Measurements from ENCODE around the gene TCF21. TPM values are rescaled to one million over a fixed set of nuclear protein-coding genes. Genes with fewer than 3 reads are reported as not detected.

TCF21 gene
- total RNA-seq, 1 donor from 2014 or later = 0.52 TPM

- DNase-seq (ENCODE audit: low read depth) (no peak), FAIRE-seq (no peak)
- H3K9ac ChIP-seq (ENCODE audit: low read length) = no peak overlapping the region
- Mint-ChIP-seq H3K36me3 (ENCODE audit: low read depth, unreplicated experiment) (no peaks in the 10 kb centered on the region), H3K4me3 (ENCODE audit: unreplicated experiment) (no peak overlapping the region), H3K9me3 (ENCODE audit: unreplicated experiment) (peaks cover 2% of the 10 kb centered on the region), H3K27ac (ENCODE audit: unreplicated experiment) (no peak overlapping the region), H3K27me3 (ENCODE audit: low read depth, unreplicated experiment) (peaks cover 5% of the 10 kb centered on the region), H3K4me1 (ENCODE audit: low read depth, unreplicated experiment) (no peaks in the 10 kb centered on the region)
- H3K9me3 ChIP-seq (ENCODE audit: insufficient read depth, low read depth, low read length) = no peaks in the 10 kb centered on the region
- no peak overlapping the region for H2AFZ ChIP-seq (ENCODE audit: low read depth, low read length)
- TF ChIP-seq EZH2 (IDR thresholded peaks at IDR 0.05; ENCODE audit: insufficient read depth, low read length) = no peak
- no peak for TF ChIP-seq CTCF (IDR thresholded peaks at IDR 0.05; ENCODE audit: insufficient read depth, low read depth, low read length)
- no peaks in the 10 kb centered on the region for H3K4me1 ChIP-seq (ENCODE audit: insufficient read depth, low read length)
- no peak overlapping the region for H3K4me2 ChIP-seq (ENCODE audit: low read length)
- H3K27me3 ChIP-seq (ENCODE audit: insufficient read depth, low read length) = peaks cover 7% of the 10 kb centered on the region
- no peaks in the 10 kb centered on the region for H3K36me3 ChIP-seq (ENCODE audit: insufficient read depth, low read length)
- H3K4me3 ChIP-seq (ENCODE audit: insufficient read depth, low read depth, low read length) = no peak overlapping the region
- H4K20me1 ChIP-seq (ENCODE audit: insufficient read depth, low read length) = no peaks in the 10 kb centered on the region
- H3K27ac ChIP-seq (ENCODE audit: low read depth, low read length) = no peak overlapping the region
- no peaks in the 10 kb centered on the region for H3K79me2 ChIP-seq (ENCODE audit: insufficient read depth, low read length)
These were observed 11.8 kb upstream of the TCF21 start for GRCh38 chr6:133877116-133877515.

GRCh38 chr6:133880006-133880405 is 8.9 kb upstream of the TCF21 start:
- H4K20me1 ChIP-seq (ENCODE audit: insufficient read depth, low read length) = no peaks in the 10 kb centered on the region
- H3K4me2 ChIP-seq (ENCODE audit: low read length) = no peak overlapping the region
- H3K27me3 ChIP-seq (ENCODE audit: insufficient read depth, low read length) = peaks cover 16% of the 10 kb centered on the region
- no peaks in the 10 kb centered on the region for H3K4me1 ChIP-seq (ENCODE audit: insufficient read depth, low read length)
- Mint-ChIP-seq H3K27ac (ENCODE audit: unreplicated experiment) (no peak overlapping the region), H3K9me3 (ENCODE audit: unreplicated experiment) (peaks cover 2% of the 10 kb centered on the region), H3K36me3 (ENCODE audit: low read depth, unreplicated experiment) (no peaks in the 10 kb centered on the region), H3K4me1 (ENCODE audit: low read depth, unreplicated experiment) (no peaks in the 10 kb centered on the region), H3K4me3 (ENCODE audit: unreplicated experiment) (no peak overlapping the region), H3K27me3 (ENCODE audit: low read depth, unreplicated experiment) (peaks cover 16% of the 10 kb centered on the region)
- no peak overlapping the region for H3K4me3 ChIP-seq (ENCODE audit: insufficient read depth, low read depth, low read length)
- no peaks in the 10 kb centered on the region for H3K9me3 ChIP-seq (ENCODE audit: insufficient read depth, low read depth, low read length)
- no peak overlapping the region for H3K27ac ChIP-seq (ENCODE audit: low read depth, low read length)
- FAIRE-seq = no peak
- H3K36me3 ChIP-seq (ENCODE audit: insufficient read depth, low read length) = no peaks in the 10 kb centered on the region
- TF ChIP-seq EZH2 (IDR thresholded peaks at IDR 0.05; ENCODE audit: insufficient read depth, low read length) (no peak), CTCF (IDR thresholded peaks at IDR 0.05; ENCODE audit: insufficient read depth, low read depth, low read length) (no peak)
- no peak for DNase-seq (ENCODE audit: low read depth)
- H3K9ac ChIP-seq (ENCODE audit: low read length) = no peak overlapping the region
- H2AFZ ChIP-seq (ENCODE audit: low read depth, low read length) = no peak overlapping the region
- H3K79me2 ChIP-seq (ENCODE audit: insufficient read depth, low read length) = no peaks in the 10 kb centered on the region

- H2AFZ ChIP-seq (ENCODE audit: low read depth, low read length) = no peak overlapping the region
- TF ChIP-seq CTCF (IDR thresholded peaks at IDR 0.05; ENCODE audit: insufficient read depth, low read depth, low read length) (no peak), EZH2 (IDR thresholded peaks at IDR 0.05; ENCODE audit: insufficient read depth, low read length) (no peak)
- no peak overlapping the region for H3K27ac Mint-ChIP-seq (ENCODE audit: unreplicated experiment)
- peaks cover 24% of the 10 kb centered on the region for H3K27me3 ChIP-seq (ENCODE audit: insufficient read depth, low read length)
- H3K36me3 Mint-ChIP-seq (ENCODE audit: low read depth, unreplicated experiment) = no peaks in the 10 kb centered on the region
- H3K9me3 Mint-ChIP-seq (ENCODE audit: unreplicated experiment) = peaks cover 2% of the 10 kb centered on the region
- no peaks in the 10 kb centered on the region for H3K9me3 ChIP-seq (ENCODE audit: insufficient read depth, low read depth, low read length)
- no peak overlapping the region for H3K4me3 ChIP-seq (ENCODE audit: insufficient read depth, low read depth, low read length)
- no peaks in the 10 kb centered on the region for H3K79me2 ChIP-seq (ENCODE audit: insufficient read depth, low read length)
- DNase-seq (ENCODE audit: low read depth) (no peak), FAIRE-seq (no peak)
- H3K36me3 ChIP-seq (ENCODE audit: insufficient read depth, low read length) = no peaks in the 10 kb centered on the region
- no peak overlapping the region for H3K4me3 Mint-ChIP-seq (ENCODE audit: unreplicated experiment)
- H3K9ac ChIP-seq (ENCODE audit: low read length) = no peak overlapping the region
- no peaks in the 10 kb centered on the region for H3K4me1 Mint-ChIP-seq (ENCODE audit: low read depth, unreplicated experiment)
- H3K4me1 ChIP-seq (ENCODE audit: insufficient read depth, low read length) = no peaks in the 10 kb centered on the region
- no peak overlapping the region for H3K4me2 ChIP-seq (ENCODE audit: low read length)
- H3K27me3 Mint-ChIP-seq (ENCODE audit: low read depth, unreplicated experiment) = peaks cover 22% of the 10 kb centered on the region
- no peaks in the 10 kb centered on the region for H4K20me1 ChIP-seq (ENCODE audit: insufficient read depth, low read length)
- H3K27ac ChIP-seq (ENCODE audit: low read depth, low read length) = no peak overlapping the region
These were observed 8.0 kb upstream of the TCF21 start for GRCh38 chr6:133880896-133881295.
